Activated naive CD4-positive, alpha-beta T cell (primary cell): ENCODE results near the gene DLX2.
"Not testable (repeated sequence)": the region's sequence is repeated elsewhere in the genome, so short reads cannot be mapped to it uniquely, and the experiment has no call there.

Experiments
- DNase-seq, 4 experiments: peaks; one replicate each; lab custom pipeline; 2025; lab: John Stamatoyannopoulos, UW

DLX2 gene

DNA sequence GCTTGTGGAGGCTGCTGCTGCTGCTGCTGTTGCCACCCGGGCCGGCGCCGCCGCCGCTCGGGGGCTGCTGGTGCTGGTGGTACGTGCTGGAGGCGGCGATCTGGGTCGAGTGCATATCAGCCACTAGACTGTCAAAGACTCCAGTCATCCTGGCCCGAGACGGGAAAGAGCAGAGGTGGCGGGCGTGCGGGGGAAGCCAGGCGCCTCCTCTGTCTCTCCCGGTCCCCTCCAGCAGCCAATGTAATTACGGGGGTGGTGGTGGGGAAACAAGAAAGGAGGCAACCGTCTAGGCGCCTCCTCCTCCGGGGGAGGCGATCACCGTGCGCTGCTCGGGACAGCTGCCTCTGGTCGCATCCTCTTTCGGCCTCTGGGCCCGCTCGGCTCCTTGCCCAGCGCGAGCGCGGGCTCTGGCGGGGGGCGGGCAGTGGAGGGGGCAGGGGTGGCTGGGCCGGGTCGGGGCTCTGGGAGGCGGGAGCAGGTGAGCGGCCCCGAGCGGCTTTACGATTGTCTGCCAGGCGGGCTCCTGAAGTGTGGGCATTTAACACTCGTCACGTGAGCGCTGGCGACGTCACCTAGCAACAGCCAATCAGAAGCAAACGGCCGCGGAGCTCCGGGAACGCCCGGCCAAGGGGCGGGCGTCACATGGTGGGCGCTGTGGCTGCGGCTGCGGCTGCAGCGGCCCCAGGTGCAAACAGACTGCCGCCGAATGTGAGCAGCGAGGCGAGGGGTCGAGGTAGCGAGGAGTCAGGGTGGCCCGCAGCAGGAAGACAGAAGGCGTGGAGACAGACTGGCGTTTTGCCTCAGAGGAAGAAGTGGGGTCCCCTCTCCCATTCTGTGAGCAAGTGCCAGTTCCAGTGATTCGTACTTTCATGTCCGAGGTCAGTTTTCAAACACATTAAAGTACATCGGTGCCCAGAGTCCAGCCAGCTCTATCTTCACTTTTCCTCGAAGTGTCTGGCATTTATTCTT, at the start of gene DLX2:
TSS of gene DLX2 (minus strand) at position 510 of the 969 bp plus-strand sequence. CDS start at position 148, 362 bp downstream.
- DNase-seq: peak in 2 of 4 experiments; percentile 23 to 24

DNA sequence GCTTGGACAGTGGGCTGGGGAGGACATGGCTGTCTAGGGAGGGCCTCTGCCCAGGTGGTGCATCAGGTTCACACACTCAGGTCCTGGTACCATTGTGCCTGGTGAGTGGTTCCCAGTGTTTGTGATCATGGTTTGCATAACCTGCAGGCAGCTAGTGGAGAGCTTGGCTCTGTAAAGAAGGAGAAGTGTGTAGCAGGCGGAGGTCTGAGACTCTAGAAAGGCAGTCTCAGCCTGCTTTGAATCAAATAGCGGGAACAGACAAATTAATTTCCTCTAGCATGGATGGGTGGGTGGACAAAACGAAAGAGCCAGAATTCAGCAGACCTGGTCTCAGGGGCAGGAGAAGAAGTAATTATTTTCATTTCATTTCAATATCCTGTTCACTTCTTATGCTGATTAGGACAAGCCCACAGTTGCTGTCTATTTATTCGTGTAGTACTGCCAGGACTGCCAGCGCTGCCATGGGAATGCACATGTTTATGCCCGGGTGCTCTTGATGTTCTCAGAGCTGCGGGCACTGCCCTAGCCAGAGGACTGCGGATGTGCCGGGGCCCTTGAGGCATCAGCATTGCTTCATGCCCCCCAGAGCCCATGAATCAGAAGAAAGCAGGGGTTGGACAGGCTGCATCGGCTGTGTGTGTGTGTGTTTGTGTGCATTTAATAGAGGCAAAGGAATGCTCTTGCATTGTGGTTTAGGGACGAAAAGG, 45.4 kb upstream of the DLX2 start:
- no peak for DNase-seq

DNA sequence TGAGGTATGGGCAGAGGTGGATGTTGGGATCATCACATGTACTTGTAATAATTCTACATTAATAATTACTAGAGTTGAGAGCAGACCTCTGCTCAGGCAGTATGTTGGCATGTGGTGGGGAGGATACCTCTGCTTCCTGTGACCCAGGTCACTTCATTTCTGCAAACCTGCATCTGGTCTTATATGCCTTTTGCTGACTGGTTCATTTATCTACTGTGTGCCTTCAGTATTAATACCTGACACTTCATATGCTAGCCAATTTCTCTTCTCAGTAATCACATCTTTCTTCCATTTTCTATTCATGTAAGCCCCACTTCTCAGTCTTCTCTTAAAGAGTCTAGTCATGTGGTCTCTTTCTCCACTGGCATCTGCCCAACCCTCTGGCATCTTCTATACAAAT, 41.1 kb upstream of the DLX2 start:
- no peak for DNase-seq

DNA sequence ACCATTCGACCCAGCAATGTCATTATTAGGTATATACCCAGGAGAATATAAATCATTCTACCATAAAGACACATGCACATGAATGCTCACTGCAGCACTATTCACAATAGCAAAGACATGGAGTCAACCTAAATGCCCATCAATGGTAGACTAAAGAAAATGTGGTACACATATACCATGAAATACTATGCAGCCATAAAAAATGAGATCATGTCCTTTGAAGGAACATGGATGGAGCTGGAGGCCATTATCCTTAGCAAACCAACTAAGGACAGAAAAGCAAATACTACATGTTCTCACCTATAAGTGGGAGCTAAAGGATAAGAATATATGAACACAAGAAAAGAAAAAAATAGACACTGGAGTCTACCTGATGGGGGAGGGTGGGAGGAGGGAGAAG, 36.0 kb upstream of the DLX2 start:
- not testable (repeated sequence) for DNase-seq

DNA sequence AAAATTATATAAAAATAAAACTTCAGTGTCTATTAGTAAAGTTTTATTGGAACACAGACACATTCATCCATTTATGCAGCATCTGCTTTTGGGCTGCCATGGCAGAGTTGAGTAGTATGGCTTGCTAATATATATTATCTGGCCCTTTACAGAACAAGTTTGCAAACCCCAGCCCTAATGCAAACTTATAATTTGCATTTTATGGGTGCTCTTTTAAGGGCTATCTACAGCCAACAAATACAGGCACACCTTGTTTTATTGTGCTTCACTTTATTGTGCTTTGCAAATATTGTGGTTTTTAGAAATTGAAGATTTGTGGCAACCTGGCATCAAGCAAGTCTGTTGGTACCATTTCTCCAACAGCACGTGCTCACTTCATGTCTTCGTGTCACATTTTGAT, 35.2 kb upstream of the DLX2 start:
- no peak for DNase-seq

DNA sequence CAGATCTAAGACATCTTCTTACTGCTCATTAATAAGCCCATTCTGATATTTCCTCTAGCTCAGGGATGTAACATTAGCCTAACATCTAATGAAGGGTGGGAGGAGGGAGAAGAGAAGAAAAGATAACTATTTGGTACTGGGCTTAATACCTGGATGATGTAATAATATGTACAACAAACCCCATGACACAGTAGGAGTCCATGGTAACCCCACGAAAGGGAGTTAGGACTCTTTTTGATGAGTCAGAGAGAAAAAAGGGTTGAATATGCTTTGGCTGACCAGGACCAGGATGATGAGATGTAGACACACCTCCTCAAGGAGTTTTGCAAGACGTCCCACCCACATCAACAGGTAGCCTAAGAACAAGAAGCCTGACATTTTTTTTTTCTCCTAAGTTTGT, 34.4 kb upstream of the DLX2 start:
- no peak for DNase-seq

DNA sequence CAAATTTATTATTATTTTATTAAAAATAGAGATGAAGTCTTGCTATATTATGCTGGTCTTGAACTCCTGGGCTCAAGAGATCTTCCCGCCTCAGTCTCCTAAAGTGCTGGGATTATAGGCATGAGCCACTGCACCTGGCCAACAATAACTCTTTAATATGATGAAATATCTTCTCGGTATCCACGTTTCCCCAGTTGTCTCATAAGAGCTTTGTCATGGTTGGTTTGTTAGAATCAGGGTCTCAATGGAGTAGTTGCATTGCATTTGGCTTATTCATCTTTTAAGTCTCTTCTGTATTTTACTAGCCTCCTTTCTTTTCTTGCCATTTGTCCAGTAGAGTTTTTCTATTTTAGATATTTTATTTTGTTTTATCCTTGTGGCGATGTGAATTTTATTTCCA, 32.7 kb upstream of the DLX2 start:
- no peak for DNase-seq

DNA sequence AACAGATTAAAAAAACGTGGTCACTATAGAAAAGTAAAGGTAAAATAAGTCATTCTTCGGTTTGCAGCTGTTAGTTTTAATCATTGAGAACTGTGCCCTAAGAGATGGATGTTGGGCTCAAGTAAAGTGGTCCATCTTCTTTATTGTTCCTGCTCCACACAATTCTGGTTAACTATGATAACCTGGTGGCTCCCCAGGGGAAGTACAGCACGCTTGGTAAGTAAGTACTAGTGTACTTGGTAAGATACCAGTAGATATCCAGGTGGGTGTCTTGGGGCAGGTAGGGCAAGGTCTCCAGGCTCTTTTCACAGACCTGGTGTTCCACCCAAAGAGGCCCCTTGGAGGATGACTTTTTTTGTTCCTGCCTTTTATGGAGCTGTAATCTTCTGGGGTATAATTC, 31.6 kb upstream of the DLX2 start:
- DNase-seq: no peak

DNA sequence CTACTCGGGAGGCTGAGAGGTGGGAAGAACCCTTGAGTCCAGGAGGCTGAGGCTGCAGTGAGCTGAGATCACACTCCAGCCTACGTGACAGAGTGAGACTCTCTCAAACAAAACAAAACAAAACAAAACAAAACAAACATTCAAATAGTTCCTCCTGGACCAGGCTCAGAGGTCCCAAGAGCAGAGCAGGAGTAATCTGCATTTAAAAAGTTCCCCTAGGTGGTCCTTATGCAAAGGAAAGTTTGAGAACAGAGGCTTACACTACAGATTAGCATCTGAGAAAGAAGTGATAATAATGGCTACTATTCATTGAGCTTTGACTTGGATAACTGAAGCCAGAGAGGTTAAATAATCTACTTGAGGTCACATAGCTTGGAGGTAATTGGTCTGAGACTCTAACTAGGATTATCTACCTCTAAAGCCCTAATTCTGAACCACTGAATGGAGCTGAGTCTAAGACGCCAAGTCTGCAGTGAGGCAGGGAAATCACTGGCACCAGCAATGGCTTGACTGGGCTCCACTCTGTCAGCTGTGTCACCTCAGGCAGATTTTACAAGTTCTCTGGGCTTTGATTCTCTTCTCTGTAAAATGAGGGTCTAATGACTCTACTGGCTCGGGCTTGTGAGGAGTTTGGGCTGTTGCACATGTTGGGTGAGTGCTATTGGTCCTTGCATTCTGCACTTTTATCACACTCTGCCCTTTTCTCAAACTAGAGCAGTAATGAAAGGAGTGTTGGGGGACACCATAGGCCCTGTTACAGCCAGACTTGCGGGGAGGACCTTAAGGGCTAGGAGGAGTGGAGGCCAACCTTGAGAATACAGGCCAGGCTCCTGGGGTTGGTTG, 29.2 kb upstream of the DLX2 start:
- DNase-seq: no peak

DNA sequence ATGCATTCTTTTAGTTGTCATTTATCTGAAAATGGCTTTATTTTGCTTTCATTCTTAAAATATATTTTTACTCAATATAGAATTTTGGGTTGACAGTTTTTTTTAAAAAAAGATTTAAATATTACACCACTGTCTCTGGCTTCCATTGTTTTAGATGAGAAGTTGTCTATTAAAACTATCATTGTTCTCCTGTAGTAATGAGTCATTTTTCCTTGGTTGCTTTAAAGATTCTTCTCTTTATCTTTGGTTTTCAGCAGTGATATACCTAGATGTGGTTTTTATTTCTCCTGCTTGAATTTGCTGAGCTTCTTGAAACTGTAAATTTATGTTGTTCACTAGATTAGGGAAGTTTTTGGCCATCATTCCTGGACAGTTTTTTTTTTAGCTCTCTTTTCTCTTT, 26.7 kb upstream of the DLX2 start:
- DNase-seq: no peak

DNA sequence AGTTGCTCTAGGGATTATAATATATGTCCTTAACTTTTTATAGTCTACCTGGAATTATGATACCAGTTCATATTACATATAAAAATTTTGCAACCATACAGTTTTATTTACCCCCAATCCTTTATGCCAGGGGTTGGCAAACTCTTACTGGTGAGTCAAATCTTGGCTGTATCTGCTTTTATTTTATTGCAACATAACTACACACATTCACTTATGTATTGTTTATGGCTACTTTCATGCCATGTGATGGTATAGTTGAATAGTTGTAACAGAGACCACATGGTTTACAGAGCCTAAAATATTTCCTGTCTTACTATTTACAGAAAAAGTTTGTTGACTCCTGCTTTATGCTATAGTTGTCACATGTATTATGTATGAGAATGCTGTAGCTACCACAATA, 25.8 kb upstream of the DLX2 start:
- DNase-seq: no peak

DNA sequence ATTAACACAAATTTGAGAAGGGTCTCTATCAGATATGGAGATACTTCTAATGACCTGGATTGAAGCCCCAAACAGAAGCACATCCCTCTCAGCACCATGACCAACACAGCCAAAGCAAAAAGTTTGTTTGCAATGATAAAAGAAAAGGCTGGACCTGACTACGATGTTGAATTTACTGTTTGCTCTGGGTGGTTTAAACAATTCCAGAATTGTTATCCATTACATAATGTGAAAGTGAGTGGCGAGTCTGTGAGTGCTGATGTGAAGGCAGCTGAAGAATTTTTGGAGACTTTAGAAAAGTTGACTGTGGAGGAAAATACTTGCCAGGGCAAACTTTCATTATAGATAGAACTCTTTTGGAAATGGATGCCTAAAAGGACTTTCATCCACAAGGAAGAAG, 17.4 kb upstream of the DLX2 start:
- DNase-seq: no peak

DNA sequence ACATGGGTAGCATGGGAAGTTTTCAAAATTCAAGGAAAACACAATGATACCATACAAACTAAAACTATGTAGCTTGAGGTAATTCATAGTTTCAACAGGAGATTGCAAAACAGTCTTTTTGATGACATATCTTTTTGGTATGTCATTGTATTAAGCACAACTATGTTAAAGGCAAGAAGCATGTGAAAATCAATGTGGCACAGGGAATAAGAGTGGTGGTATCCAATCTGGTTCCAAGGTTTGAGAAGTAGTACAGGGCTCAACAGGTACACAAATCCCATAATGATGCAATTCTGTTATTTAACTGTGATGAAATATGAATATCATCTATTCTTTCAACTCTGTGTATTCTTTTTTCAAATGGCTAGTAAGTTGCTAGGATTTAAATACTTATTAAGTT, 16.4 kb upstream of the DLX2 start:
- DNase-seq: no peak

DNA sequence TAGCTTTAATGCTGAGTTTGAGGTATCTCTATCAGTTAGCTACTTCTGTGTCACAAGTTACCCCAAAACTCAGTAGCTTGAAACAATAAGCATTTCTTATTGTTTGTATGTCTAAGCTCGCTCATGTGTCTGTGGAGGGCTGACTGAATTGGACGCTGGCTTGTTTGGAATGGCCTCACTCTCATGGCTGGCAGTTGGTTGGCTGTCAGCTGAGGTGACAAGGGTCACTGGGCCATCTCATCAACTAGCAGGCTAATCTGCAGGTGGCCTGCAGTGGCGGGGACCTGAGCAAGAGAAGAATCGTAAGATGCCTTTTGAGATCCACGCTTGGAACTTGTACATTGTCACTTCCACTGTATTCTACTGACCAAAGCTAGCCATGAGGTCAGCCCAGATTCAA, 13.4 kb upstream of the DLX2 start:
- DNase-seq: no peak

DNA sequence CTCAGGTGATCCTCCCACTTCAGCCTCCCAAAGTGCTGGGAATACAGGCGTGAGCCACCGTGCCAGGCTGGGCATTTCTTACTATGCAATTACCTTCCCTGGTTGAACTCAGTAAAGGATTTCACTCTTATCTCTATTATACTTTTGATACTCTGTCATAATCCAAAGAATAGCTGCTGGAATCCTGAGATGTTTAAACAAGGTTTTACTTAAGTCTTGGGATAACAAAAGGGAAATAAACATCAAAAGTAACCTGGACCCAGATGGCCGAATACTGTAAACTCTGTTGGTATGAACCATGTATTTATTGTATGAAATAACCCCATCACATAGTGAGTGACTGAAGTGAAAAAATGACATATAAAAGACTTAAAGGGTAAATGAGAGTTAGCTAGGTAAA, 11.9 kb upstream of the DLX2 start:
- no peak for DNase-seq

DNA sequence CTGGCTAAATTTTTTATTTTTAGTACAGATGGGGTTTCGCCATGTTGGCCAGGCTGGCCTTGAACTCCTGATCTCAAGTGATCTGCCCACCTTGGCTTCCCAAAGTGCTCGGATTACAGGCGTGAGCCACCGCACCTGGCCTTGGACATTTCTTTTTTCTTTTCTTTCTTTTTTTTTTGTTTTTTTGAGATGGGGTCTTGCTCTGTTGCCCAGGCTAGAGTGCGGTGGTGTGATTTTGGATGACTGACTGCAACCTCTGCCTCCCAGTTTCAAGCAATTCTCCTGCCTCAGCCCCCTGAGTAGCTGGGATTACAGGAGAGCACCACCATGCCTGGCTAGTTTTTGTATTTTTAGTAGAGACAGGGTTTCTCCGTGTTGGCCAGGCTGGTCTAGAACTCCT, 11.5 kb upstream of the DLX2 start:
- not testable (repeated sequence) for DNase-seq

DNA sequence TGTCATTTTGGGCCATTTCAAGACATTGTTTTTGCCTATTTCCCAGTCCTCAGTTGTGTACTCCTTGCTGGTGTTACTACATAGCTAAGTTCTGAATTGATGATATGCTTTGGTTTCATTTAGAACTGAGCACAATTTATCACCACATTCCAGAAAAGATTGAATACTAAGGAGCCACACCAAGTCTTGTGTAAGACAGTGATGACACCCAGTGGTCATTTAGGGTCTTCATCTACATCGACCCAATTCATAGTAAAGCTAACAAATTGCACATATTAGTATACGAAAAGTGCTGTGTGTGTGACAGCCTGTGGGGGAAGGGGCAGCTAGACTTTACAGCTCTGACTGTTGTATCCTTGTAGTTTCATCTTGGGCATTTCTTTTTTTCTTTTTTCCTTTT, 10.9 kb upstream of the DLX2 start:
- no peak for DNase-seq

DNA sequence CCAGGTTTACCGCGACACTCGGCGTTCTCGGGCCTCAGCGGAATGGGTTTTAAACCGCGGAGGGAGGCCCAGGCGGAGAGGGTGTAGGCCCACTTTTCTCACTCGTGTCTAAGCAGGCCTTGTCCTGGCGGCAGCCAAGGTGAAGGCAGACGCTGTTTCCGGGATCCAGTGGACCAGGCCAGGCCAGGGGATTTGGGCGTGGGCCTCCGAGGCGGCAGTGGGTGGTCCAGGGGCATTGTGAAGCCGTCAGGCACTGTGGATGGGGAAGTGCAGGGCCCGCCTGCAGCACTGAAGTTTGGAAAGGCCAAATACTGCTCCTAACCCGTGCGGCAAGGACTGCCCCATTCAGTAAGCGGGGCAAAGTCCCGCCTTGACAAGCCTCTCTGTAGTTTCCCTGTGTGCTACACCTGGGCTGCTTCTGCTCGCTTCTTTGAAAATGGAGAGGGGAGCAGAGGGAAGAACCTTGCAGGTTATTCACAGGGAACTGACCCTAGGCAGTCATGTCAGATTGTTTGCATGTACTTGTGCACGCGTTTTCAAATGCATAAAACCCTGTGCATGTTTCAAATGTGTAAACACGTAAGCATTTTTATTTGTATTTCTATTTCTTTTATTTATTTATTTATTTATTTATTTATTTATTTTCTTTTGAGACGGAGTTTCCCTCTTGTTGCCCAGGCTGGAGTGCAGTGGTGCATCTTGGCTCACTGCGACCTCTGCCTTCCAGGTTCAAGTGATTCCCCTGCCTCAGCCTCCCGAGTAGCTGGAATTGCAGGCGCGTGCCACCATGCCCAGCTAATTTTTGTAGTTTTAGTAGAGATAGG, 7.5 kb upstream of the DLX2 start:
- DNase-seq: no peak

DNA sequence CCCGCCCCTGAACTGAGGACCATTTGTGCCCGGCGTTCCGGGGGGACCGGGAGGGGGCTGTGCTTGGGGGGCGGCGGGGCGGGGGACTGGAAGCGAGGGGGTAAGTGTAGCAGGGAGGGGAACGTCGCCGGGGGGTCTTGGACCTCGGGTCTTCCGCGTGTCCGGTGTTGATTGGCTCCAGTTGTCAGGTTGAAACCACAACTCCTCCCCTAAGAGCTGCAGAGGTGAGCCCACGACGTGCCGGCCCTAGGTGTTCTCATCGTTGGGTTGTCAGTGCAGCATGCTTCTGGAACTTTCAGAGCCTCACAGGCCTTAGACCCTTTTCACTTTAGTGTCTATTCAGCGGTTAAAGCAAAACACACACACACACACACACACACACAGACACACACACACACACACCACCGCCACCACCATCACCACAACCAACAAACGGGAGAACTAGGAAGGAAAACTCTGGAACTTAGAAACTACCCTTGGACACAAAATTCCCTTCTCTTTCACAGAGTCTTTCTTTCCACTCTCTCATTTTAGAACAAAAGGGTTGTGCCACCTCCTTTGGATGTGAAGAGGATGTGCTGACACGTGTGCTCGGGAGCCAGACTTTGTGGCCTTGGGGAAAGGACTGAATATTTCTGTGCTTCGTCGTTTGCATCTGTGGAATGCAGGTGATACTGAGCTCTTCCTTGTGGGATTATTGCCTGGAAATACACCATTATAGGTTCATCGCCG, 6.7 kb upstream of the DLX2 start:
- no peak for DNase-seq

DNA sequence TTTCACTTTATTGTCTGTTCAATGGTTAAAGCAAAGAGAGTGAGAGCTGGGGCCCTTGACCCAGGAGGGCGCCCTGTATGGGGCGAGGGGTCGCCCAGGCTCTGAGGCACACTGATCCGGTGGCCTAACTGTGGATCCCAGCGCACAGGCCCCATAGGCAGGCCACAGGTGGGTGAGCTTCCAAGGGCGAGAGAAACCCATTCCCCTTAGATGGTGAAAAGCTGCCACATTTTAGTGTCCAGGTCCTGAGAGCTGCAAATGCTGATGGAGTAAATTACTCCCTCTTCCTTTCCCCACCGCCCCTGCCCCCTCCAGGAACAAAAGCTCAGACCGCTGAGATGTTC, 5.9 kb upstream of the DLX2 start:
- no peak for DNase-seq
